Keratinocyte (primary cell): ENCODE results near the gene HECTD1. TPM values are rescaled to one million over a fixed set of nuclear protein-coding genes. Genes with fewer than 3 reads are reported as not detected.
"Not testable (repeated sequence)": the region's sequence is repeated elsewhere in the genome, so short reads cannot be mapped to it uniquely, and the experiment has no call there.

Experiments
- DNase-seq: peaks from one replicate; pipeline ENCODE4 v3.0.0-alpha.2; 2011; ENCODE audit warnings: low read depth, missing footprints, low spot score
- FAIRE-seq: peaks from 2 replicates; lab custom pipeline; 2011; peaks lifted over from hg19 to GRCh38; lab: Jason Lieb, UNC
- H2AFZ ChIP-seq: 2 replicates; pipeline ENCODE4 v1.6.0; 2012; ENCODE audit warnings: low read length, control low read depth, inconsistent platforms; ENCODE audit not compliant: control insufficient read depth
- H3K27ac ChIP-seq: 2 replicates; pipeline ENCODE4 v1.5.1; 2011; ENCODE audit warnings: low read length; ENCODE audit not compliant: control insufficient read depth, insufficient read depth
- H3K27me3 ChIP-seq: 3 replicates; pipeline ENCODE4 v1.6.0; 2011; ENCODE audit warnings: low read length; ENCODE audit not compliant: control insufficient read depth, insufficient read depth; ENCODE audit errors: extremely low read depth
- H3K36me3 ChIP-seq, 2 experiments: 2 replicates in 1 of 2; 3 replicates in 1 of 2; pipeline ENCODE4 v1.5.1; 2011; ENCODE audit warnings: low read length in 2 of 2, mild to moderate bottlenecking in 1 of 2; ENCODE audit not compliant: control insufficient read depth in 2 of 2, insufficient read depth in 2 of 2; ENCODE audit errors: extremely low read depth in 1 of 2
- H3K4me1 ChIP-seq: 3 replicates; pipeline ENCODE4 v1.5.1; 2011; ENCODE audit warnings: low read length; ENCODE audit not compliant: control insufficient read depth, insufficient read depth; ENCODE audit errors: extremely low read depth
- H3K4me2 ChIP-seq: 3 replicates; pipeline ENCODE4 v1.6.0; 2011; ENCODE audit warnings: low read depth, low read length; ENCODE audit not compliant: control insufficient read depth, insufficient read depth; ENCODE audit errors: extremely low read depth
- H3K4me3 ChIP-seq, 3 experiments: fragments of 200-600 bp in 1 of 3; sonication (generic) in 1 of 3; 2 replicates in 2 of 3; 3 replicates in 1 of 3; pipeline ENCODE4 v1.5.1; 2011 to 2016; ENCODE audit warnings: low read length in 3 of 3, mild to moderate bottlenecking in 3 of 3, control low read depth in 2 of 3, inconsistent platforms in 1 of 3, low read depth in 1 of 3, mixed read lengths in 1 of 3, mixed run types in 1 of 3, moderate library complexity in 1 of 3; ENCODE audit not compliant: control insufficient read depth in 2 of 3, insufficient read depth in 2 of 3; ENCODE audit errors: extremely low read depth in 1 of 3
- H3K79me2 ChIP-seq: 2 replicates; pipeline ENCODE4 v1.6.0; 2012; ENCODE audit warnings: low read length; ENCODE audit not compliant: control insufficient read depth, insufficient read depth
- H3K9ac ChIP-seq: 3 replicates; pipeline ENCODE4 v1.6.0; 2011; ENCODE audit warnings: low read length; ENCODE audit not compliant: control insufficient read depth, insufficient read depth; ENCODE audit errors: extremely low read depth
- H3K9me1 ChIP-seq: 3 replicates; pipeline ENCODE4 v1.6.0; 2011; ENCODE audit warnings: low read length; ENCODE audit not compliant: control insufficient read depth, insufficient read depth; ENCODE audit errors: extremely low read depth
- H3K9me3 ChIP-seq: 2 replicates; pipeline ENCODE4 v1.5.1; 2012; ENCODE audit warnings: low read depth, low read length; ENCODE audit not compliant: control insufficient read depth
- H4K20me1 ChIP-seq: 3 replicates; pipeline ENCODE4 v1.6.0; 2011; ENCODE audit warnings: low read length; ENCODE audit not compliant: control insufficient read depth, insufficient read depth; ENCODE audit errors: extremely low read depth
- CTCF ChIP-seq, 3 experiments: IDR thresholded peaks in 1 of 3; conservative IDR thresholded peaks in 1 of 3; optimal IDR thresholded peaks in 1 of 3; 2 replicates in 2 of 3; 3 replicates in 1 of 3; pipeline versions ENCODE3 to v1.5.1; 2011; ENCODE audit warnings: low read length in 3 of 3, mild to moderate bottlenecking in 3 of 3, moderate library complexity in 2 of 3, control low read depth in 1 of 3, inconsistent platforms in 1 of 3; ENCODE audit not compliant: insufficient read depth in 2 of 3; ENCODE audit errors: extremely low read depth in 1 of 3
- EZH2 ChIP-seq: IDR thresholded peaks from one replicate; pipeline ENCODE4 v1.6.1; 2012; ENCODE audit warnings: inconsistent platforms, mild to moderate bottlenecking, low read length, moderate library complexity
- dilution Hi-C: fragments of 300-500 bp; cut with MboI; formaldehyde crosslinking; loops from one replicate; pipeline ENCODE4 v1.7.0; 2020; ENCODE audit warnings: low sequenced_read_pairs; ENCODE audit not compliant: extremely low pct_ligation_motif_present
- polyA plus RNA-seq, 5 experiments: library from polyadenylated mRNA; depleted of rRNA in 3 of 5; stranded (reverse) in 3 of 5; stranded (forward) in 1 of 5; unstranded in 1 of 5; fragments of >200 nt; gene quantifications; 1 replicate in 1 of 5; 2 replicates in 3 of 5; 3 replicates in 1 of 5; pipeline versions ENCODE4 v1.2.1 to v1.2.3, GENCODE V29; 2011 to 2012; ENCODE audit warnings: missing spikeins in 2 of 5, low read depth in 1 of 5, low replicate concordance in 1 of 5

The HECTD1 gene
- polyA plus RNA-seq, 1 donor (not counting 4 experiments of a cell fraction or from before 2014, with no cell fraction given): 94.8 TPM

DNA sequence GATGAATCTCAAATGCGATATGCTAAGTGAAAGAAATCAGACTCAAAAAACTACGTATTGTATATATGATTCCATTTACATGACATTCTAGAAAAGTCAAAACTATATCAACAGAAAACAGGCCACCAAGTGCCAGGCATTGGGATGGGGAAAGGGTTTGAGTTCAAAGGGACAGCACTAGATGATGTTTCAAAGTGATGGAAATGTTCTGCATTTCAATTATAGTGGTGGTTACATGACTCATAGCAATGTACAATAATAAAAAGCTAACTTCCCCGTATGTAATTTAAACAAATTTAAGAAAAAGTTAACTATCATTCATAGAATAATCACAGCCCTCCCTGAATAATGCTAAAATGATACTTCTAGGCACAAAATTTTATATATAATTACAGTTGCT is 13.5 kb downstream of the HECTD1 start:
- H3K4me2 ChIP-seq: no peak overlapping the region
- TF ChIP-seq CTCF (optimal IDR thresholded peaks at IDR 0.05 in 1 of 3, IDR thresholded peaks at IDR 0.05 in 1 of 3, conservative IDR thresholded peaks at IDR 0.05 in 1 of 3; ENCODE audit: extremely low read depth in 1 of 3, insufficient read depth in 2 of 3, low read length in 3 of 3) (no peak), EZH2 (no peak)
- no peaks in the 10 kb centered on the region for H3K27me3 ChIP-seq
- H2AFZ ChIP-seq: no peak overlapping the region
- no peak overlapping the region for H3K4me3 ChIP-seq
- H3K79me2 ChIP-seq: peaks cover 86% of the 10 kb centered on the region
- peaks cover 3% of the 10 kb centered on the region for H3K9me1 ChIP-seq
- peaks cover 20% of the 10 kb centered on the region for H3K4me1 ChIP-seq
- H3K9ac ChIP-seq: no peak overlapping the region
- H3K9me3 ChIP-seq: no peaks in the 10 kb centered on the region
- peaks cover 3% of the 10 kb centered on the region for H4K20me1 ChIP-seq
- DNase-seq: no peak
- H3K36me3 ChIP-seq: peaks cover 0 to 4% of the 10 kb centered on the region in 2 experiments
- no peak overlapping the region for H3K27ac ChIP-seq
- no peak for FAIRE-seq
- dilution Hi-C loops: no loop called here

- DNase-seq, H3K9me3 ChIP-seq, H3K4me3 ChIP-seq, H4K20me1 ChIP-seq, H3K27me3 ChIP-seq, H2AFZ ChIP-seq, FAIRE-seq, H3K9me1 ChIP-seq, H3K27ac ChIP-seq, H3K36me3 ChIP-seq, H3K9ac ChIP-seq, H3K4me2 ChIP-seq, dilution Hi-C loops: not testable (repeated sequence)
- H3K4me1 ChIP-seq: peaks cover 20% of the 10 kb centered on the region
- H3K79me2 ChIP-seq: peaks cover 84% of the 10 kb centered on the region
Measured at GRCh38 chr14:31192544-31192943, 15.0 kb downstream of the HECTD1 start.

DNA sequence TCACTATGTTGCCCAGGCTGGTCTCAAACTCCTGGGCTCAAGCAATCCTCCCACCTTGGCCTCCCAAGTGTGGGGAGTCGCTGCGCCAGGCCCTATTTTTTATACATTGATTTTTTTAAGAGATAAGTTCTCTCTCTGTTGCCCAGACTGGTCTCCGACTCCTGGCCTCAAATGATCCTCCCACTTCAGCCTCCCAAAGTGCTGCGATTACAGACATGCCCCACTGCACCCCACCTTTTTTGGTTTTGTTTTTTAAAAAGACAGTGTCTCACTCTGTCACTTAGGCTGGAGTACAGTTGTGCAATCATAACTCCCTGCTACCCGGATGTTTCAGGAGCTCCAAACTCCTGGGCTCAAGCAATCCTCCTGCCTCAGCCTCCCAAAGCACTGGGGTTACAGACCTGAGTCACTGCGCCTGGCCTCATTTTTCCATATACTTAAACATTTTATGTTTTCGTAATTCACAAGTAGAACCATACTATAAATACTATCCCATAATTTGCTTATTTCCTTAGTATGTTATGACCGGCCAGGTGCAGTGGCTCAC is 16.8 kb downstream of the HECTD1 start:
- dilution Hi-C loops: no loop called here
- Histone ChIP-seq H4K20me1 (peaks cover 3% of the 10 kb centered on the region), H3K4me3 (no peak overlapping the region), H3K4me1 (peaks cover 13% of the 10 kb centered on the region), H2AFZ (no peak overlapping the region), H3K27ac (no peak overlapping the region), H3K79me2 (peaks cover 83% of the 10 kb centered on the region), H3K9ac (no peak overlapping the region), H3K9me3 (no peaks in the 10 kb centered on the region), H3K36me3 (no peaks in the 10 kb centered on the region), H3K27me3 (no peaks in the 10 kb centered on the region), H3K4me2 (no peak overlapping the region), H3K9me1 (peaks cover 3% of the 10 kb centered on the region)
- TF ChIP-seq CTCF (optimal IDR thresholded peaks at IDR 0.05 in 1 of 3, IDR thresholded peaks at IDR 0.05 in 1 of 3, conservative IDR thresholded peaks at IDR 0.05 in 1 of 3; ENCODE audit: extremely low read depth in 1 of 3, insufficient read depth in 2 of 3, low read length in 3 of 3) (no peak), EZH2 (no peak)
- no peak for FAIRE-seq
- no peak for DNase-seq
